ENCODE measurements around the gene MLH1.

MLH1 gene

DNA sequence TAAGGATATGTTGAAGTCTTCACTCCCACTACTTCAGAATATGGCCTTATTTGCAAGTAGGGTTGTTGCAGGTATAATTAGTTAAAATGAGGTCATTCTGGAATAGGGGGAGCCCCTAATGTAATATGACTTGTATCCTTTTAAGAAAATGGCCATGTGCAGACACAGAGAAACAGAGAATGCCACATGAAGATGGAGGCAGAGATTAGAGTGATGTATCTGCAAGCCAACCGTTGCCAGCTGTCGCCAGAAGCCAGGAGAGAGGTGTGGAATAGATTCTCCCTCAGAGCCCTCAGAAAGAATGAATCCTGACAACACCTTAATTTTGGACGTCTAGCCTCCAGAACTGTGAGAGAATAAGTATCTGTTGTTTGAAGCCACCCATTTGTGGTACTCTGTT is 37.2 kb upstream of the MLH1 start:
- no peak overlapping the region for H2BK120ac ChIP-seq (ENCODE audit: low read depth, low read length)
- H3K18ac ChIP-seq (ENCODE audit: low read depth in 1 of 2, low read length in 2 of 2), result no peak overlapping the region
- WGBS, result 78% methylated on average over 2 of the region's 3 CpGs
- H3K23ac ChIP-seq (ENCODE audit: low read length in 2 of 2), result no peak overlapping the region
- H4K91ac ChIP-seq (ENCODE audit: low read length), result no peak overlapping the region
- no peak overlapping the region for H2BK5ac ChIP-seq (ENCODE audit: low read depth, low read length, poor library complexity, severe bottlenecking)
- H3K9ac ChIP-seq (ENCODE audit: low read length), result no peak overlapping the region
- peaks cover 2% of the 10 kb centered on the region for H3K4me1 ChIP-seq (ENCODE audit: control insufficient read depth, insufficient read depth, low read depth, low read length)
- no peak overlapping the region for H2AFZ ChIP-seq (ENCODE audit: low read depth, low read length)
- H3K36me3 ChIP-seq (ENCODE audit: control insufficient read depth in 1 of 2, insufficient read depth in 2 of 2, low read depth in 1 of 2, low read length in 2 of 2), result no peaks in the 10 kb centered on the region
- no peak overlapping the region for H3K4me3 ChIP-seq (ENCODE audit: insufficient read depth in 1 of 2, low read depth in 1 of 2, low read length in 2 of 2)
- H3K4me2 ChIP-seq (ENCODE audit: low read length, poor library complexity, severe bottlenecking), result no peak overlapping the region
- H2BK15ac ChIP-seq (ENCODE audit: low read depth, poor library complexity, severe bottlenecking), result no peak overlapping the region
- no peak overlapping the region for H4K8ac ChIP-seq (ENCODE audit: low read length)
- peaks cover 0 to 4% of the 10 kb centered on the region in 2 experiments for H3K27me3 ChIP-seq (ENCODE audit: control insufficient read depth in 1 of 2, insufficient read depth in 1 of 2, low read length in 2 of 2)
- H3K4ac ChIP-seq (ENCODE audit: low read depth in 1 of 2, low read length in 2 of 2), result no peak overlapping the region
- H3K79me1 ChIP-seq (replicated peaks; ENCODE audit: low read length, poor library complexity, severe bottlenecking), result no peaks in the 10 kb centered on the region
- DNase-seq, result no peak
- H3K9me3 ChIP-seq (ENCODE audit: control insufficient read depth, low read length), result no peaks in the 10 kb centered on the region
- H3K27ac ChIP-seq (ENCODE audit: low read length, poor library complexity, severe bottlenecking), result no peak overlapping the region
- no peak overlapping the region for H2BK12ac ChIP-seq (ENCODE audit: low read length in 2 of 2)
- H3K14ac ChIP-seq (ENCODE audit: low read length in 2 of 2), result no peak overlapping the region
- H2AK5ac ChIP-seq (ENCODE audit: low read length, severe bottlenecking), result no peak overlapping the region

DNA sequence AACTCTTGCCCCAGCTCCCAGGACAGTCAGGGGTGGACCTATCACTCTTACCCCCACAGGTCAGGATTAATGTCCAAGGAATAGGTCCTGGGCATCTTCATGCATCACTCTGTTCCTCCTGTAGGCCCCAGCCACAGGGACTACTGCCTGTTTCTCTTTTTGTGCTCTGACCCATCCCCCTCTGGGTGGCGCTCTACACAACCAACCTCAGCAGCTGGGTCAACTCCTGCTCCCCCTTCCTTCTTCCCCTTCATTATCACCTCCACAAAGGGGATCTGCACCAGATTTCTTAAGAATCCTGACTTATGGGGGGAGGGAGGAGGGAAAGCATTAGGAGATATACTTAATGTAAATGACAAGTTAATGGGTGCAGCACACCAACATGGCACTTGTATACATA is 36.3 kb upstream of the MLH1 start:
- H3K36me3 ChIP-seq (ENCODE audit: control insufficient read depth in 1 of 2, insufficient read depth in 2 of 2, low read depth in 1 of 2, low read length in 2 of 2), result no peaks in the 10 kb centered on the region
- WGBS, result no CpG with 5 or more reads among the region's 1 CpG

DNA sequence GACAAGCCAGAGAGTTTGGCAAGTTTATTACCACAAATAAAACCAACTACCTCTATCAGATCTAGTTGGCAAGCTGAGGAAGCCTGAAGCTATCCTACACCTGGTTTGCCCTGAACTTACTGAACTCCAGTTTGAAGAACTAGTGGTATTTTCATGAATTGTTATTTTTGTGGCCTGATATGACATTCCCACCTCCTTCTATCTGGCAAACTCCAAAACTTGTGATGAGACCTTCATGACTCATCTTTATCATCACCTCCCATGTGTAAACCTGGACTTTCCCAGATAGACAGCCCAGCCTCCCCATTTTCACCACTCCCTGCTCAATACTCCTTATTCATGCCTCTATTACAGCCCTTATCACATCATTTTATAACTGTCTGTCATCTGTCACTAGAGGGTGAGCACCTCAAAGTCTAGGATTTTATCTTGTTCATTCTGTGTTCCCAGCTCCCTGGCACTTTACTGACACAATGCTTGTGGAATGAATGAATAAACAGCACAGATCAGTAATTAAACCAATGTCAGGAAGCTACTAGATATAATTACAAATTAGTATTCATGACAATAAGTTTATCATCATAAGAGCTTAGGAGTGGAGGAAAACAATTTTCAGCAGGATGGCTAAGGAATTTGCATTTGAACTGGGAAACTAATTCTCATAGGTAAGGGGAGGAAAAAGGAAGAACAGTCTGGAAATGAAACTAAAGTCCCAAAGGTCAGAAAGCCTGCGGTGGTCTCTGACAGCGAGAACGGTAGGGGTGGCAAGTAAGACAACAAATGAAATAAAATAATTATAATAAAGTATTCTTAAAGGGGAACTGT is 35.2 kb upstream of the MLH1 start:
- H3K4me1 ChIP-seq (ENCODE audit: control insufficient read depth, insufficient read depth, low read depth, low read length), result peaks cover 2% of the 10 kb centered on the region
- H3K14ac ChIP-seq (ENCODE audit: low read length in 2 of 2), result no peak overlapping the region
- no peak overlapping the region for H2BK15ac ChIP-seq (ENCODE audit: low read depth, poor library complexity, severe bottlenecking)
- H4K8ac ChIP-seq (ENCODE audit: low read length), result no peak overlapping the region
- peaks cover 0 to 4% of the 10 kb centered on the region in 2 experiments for H3K27me3 ChIP-seq (ENCODE audit: control insufficient read depth in 1 of 2, insufficient read depth in 1 of 2, low read length in 2 of 2)
- H2BK120ac ChIP-seq (ENCODE audit: low read depth, low read length), result no peak overlapping the region
- no peak overlapping the region for H3K4ac ChIP-seq (ENCODE audit: low read depth in 1 of 2, low read length in 2 of 2)
- no peak overlapping the region for H4K91ac ChIP-seq (ENCODE audit: low read length)
- H2AFZ ChIP-seq (ENCODE audit: low read depth, low read length), result no peak overlapping the region
- peak overlapping the region in 1 of 2 experiments; percentile 22 for H3K4me3 ChIP-seq (ENCODE audit: insufficient read depth in 1 of 2, low read depth in 1 of 2, low read length in 2 of 2)
- peak overlapping the region; percentile 80 for H3K9ac ChIP-seq (ENCODE audit: low read length)
- H3K23ac ChIP-seq (ENCODE audit: low read length in 2 of 2), result no peak overlapping the region
- H3K79me1 ChIP-seq (replicated peaks; ENCODE audit: low read length, poor library complexity, severe bottlenecking), result no peaks in the 10 kb centered on the region
- H3K36me3 ChIP-seq (ENCODE audit: control insufficient read depth in 1 of 2, insufficient read depth in 2 of 2, low read depth in 1 of 2, low read length in 2 of 2), result no peaks in the 10 kb centered on the region
- peak; percentile 87 for DNase-seq
- no peak overlapping the region for H3K4me2 ChIP-seq (ENCODE audit: low read length, poor library complexity, severe bottlenecking)
- no peak overlapping the region for H3K27ac ChIP-seq (ENCODE audit: low read length, poor library complexity, severe bottlenecking)
- H2BK5ac ChIP-seq (ENCODE audit: low read depth, low read length, poor library complexity, severe bottlenecking), result no peak overlapping the region
- H3K18ac ChIP-seq (ENCODE audit: low read depth in 1 of 2, low read length in 2 of 2), result no peak overlapping the region
- H2BK12ac ChIP-seq (ENCODE audit: low read length in 2 of 2), result no peak overlapping the region
- H3K9me3 ChIP-seq (ENCODE audit: control insufficient read depth, low read length), result no peaks in the 10 kb centered on the region
- WGBS, result no CpG with 5 or more reads among the region's 3 CpGs
- no peak overlapping the region for H2AK5ac ChIP-seq (ENCODE audit: low read length, severe bottlenecking)

More for the DNA sequence above, 36.3 kb upstream of the MLH1 start:
- Histone ChIP-seq H3K27me3 (ENCODE audit: control insufficient read depth in 1 of 2, insufficient read depth in 1 of 2, low read length in 2 of 2) (peaks cover 0 to 4% of the 10 kb centered on the region in 2 experiments), H4K8ac (ENCODE audit: low read length) (no peak overlapping the region), H3K9ac (ENCODE audit: low read length) (no peak overlapping the region), H2BK5ac (ENCODE audit: low read depth, low read length, poor library complexity, severe bottlenecking) (no peak overlapping the region), H2BK15ac (ENCODE audit: low read depth, poor library complexity, severe bottlenecking) (no peak overlapping the region), H3K4ac (ENCODE audit: low read depth in 1 of 2, low read length in 2 of 2) (no peak overlapping the region), H2BK120ac (ENCODE audit: low read depth, low read length) (no peak overlapping the region), H3K14ac (ENCODE audit: low read length in 2 of 2) (no peak overlapping the region), H3K79me1 (replicated peaks; ENCODE audit: low read length, poor library complexity, severe bottlenecking) (no peaks in the 10 kb centered on the region), H3K9me3 (ENCODE audit: control insufficient read depth, low read length) (no peaks in the 10 kb centered on the region), H2AFZ (ENCODE audit: low read depth, low read length) (no peak overlapping the region), H4K91ac (ENCODE audit: low read length) (no peak overlapping the region), H3K23ac (ENCODE audit: low read length in 2 of 2) (no peak overlapping the region), H3K18ac (ENCODE audit: low read depth in 1 of 2, low read length in 2 of 2) (no peak overlapping the region), H3K4me2 (ENCODE audit: low read length, poor library complexity, severe bottlenecking) (no peak overlapping the region), H3K27ac (ENCODE audit: low read length, poor library complexity, severe bottlenecking) (no peak overlapping the region), H2BK12ac (ENCODE audit: low read length in 2 of 2) (no peak overlapping the region), H2AK5ac (ENCODE audit: low read length, severe bottlenecking) (no peak overlapping the region), H3K4me1 (ENCODE audit: control insufficient read depth, insufficient read depth, low read depth, low read length) (peaks cover 2% of the 10 kb centered on the region), H3K4me3 (ENCODE audit: insufficient read depth in 1 of 2, low read depth in 1 of 2, low read length in 2 of 2) (no peak overlapping the region)
- DNase-seq, result no peak

DNA sequence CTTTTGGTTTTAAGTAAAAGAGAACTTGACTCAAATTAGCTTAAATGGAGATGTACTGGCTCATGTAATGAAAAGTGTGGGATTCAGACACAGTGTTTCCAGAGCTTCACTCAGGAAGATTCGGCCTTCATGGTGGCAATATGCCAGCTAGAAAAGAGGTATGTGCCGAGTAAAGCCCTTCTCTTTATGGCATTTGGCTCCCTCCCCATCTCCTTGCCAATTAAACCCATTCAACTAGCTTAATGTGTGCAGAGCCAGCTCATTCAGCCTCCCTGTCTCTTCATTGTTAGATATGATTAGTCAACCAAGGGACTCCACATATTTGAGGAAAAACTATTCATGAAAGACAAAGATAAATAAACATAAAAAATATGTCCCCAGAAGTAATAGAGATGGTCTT is 33.5 kb upstream of the MLH1 start:
- no peaks in the 10 kb centered on the region for H3K9me3 ChIP-seq (ENCODE audit: control insufficient read depth, low read length)
- H3K9ac ChIP-seq (ENCODE audit: low read length), result no peak overlapping the region
- H2BK15ac ChIP-seq (ENCODE audit: low read depth, poor library complexity, severe bottlenecking), result no peak overlapping the region
- no peak overlapping the region for H2BK120ac ChIP-seq (ENCODE audit: low read depth, low read length)
- no peak overlapping the region for H2AFZ ChIP-seq (ENCODE audit: low read depth, low read length)
- H3K27me3 ChIP-seq (ENCODE audit: control insufficient read depth in 1 of 2, insufficient read depth in 1 of 2, low read length in 2 of 2), result peaks cover 0 to 4% of the 10 kb centered on the region in 2 experiments
- H3K4me1 ChIP-seq (ENCODE audit: control insufficient read depth, insufficient read depth, low read depth, low read length), result peaks cover 2% of the 10 kb centered on the region
- no peak overlapping the region for H2AK5ac ChIP-seq (ENCODE audit: low read length, severe bottlenecking)
- no peak overlapping the region for H3K4me3 ChIP-seq (ENCODE audit: insufficient read depth in 1 of 2, low read depth in 1 of 2, low read length in 2 of 2)
- no peaks in the 10 kb centered on the region for H3K36me3 ChIP-seq (ENCODE audit: control insufficient read depth in 1 of 2, insufficient read depth in 2 of 2, low read depth in 1 of 2, low read length in 2 of 2)
- H3K14ac ChIP-seq (ENCODE audit: low read length in 2 of 2), result no peak overlapping the region
- H3K23ac ChIP-seq (ENCODE audit: low read length in 2 of 2), result no peak overlapping the region
- no peak overlapping the region for H2BK5ac ChIP-seq (ENCODE audit: low read depth, low read length, poor library complexity, severe bottlenecking)
- H3K79me1 ChIP-seq (replicated peaks; ENCODE audit: low read length, poor library complexity, severe bottlenecking), result no peaks in the 10 kb centered on the region
- H2BK12ac ChIP-seq (ENCODE audit: low read length in 2 of 2), result no peak overlapping the region
- WGBS, result 78% methylated on average over 2 of the region's 2 CpGs
- DNase-seq, result no peak
- H3K18ac ChIP-seq (ENCODE audit: low read depth in 1 of 2, low read length in 2 of 2), result no peak overlapping the region
- H3K4ac ChIP-seq (ENCODE audit: low read depth in 1 of 2, low read length in 2 of 2), result no peak overlapping the region
- no peak overlapping the region for H3K27ac ChIP-seq (ENCODE audit: low read length, poor library complexity, severe bottlenecking)
- H3K4me2 ChIP-seq (ENCODE audit: low read length, poor library complexity, severe bottlenecking), result no peak overlapping the region
- no peak overlapping the region for H4K91ac ChIP-seq (ENCODE audit: low read length)
- H4K8ac ChIP-seq (ENCODE audit: low read length), result no peak overlapping the region

Measured in mesenchymal stem cell (in vitro differentiated cells and primary cell).